Measurements from ENCODE around the gene MID1.

DNA sequence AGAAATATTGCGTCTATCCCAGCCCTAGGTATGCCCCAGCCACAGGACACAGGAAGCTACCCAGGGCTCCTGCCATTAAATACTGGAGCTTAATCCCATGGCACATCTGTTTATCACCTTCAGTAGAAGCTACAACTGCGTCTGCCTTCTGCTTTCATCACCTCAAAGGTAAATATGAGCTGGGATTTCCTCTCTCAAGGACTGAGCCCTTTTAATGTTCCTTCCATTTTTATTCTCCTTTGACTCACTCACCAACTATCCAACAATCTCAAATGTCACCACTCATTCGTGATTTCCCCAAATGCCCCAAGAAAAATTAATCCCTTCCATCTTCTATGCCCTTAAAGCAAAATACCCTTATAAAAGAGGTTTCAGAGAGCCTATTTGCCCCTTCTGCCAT is 1.8 kb upstream of the MID1 start:
- TF ChIP-seq TAF1 (IDR thresholded peaks at IDR 0.05; ENCODE audit: low read depth, low read length) (no peak), POLR2A (IDR thresholded peaks at IDR 0.05; ENCODE audit: low read depth, low read length) (no peak), POLR2AphosphoS5 (IDR thresholded peaks at IDR 0.05; ENCODE audit: low read depth, low read length) (no peak), PAX5 (IDR thresholded peaks at IDR 0.05; ENCODE audit: insufficient read depth, low read length, severe bottlenecking) (no peak), POU2F2 (IDR thresholded peaks at IDR 0.05; ENCODE audit: low read depth, low read length) (no peak), SPI1 (IDR thresholded peaks at IDR 0.05; ENCODE audit: low read depth, low read length) (no peak)
